VCaP (cell line): ENCODE data around the gene ATXN7L1.

ENCODE experiments used
- H3K27ac ChIP-seq: fragments of 450-650 bp; 2 replicates; pipeline ENCODE4 v1.5.1; 2017
- CTCF ChIP-seq: fragments of 450-650 bp; conservative IDR thresholded peaks from 2 replicates; pipeline ENCODE4 v1.5.1; 2017; ENCODE audit warnings: mild to moderate bottlenecking, moderate library complexity

Gene ATXN7L1

GRCh38 chr7:105752671-105753275 lies 123.6 kb downstream of the ATXN7L1 start:
- H3K27ac ChIP-seq: no peak overlapping the region
- no peak for TF ChIP-seq CTCF

- no peak overlapping the region for H3K27ac ChIP-seq
- TF ChIP-seq CTCF: no peak
Measured at GRCh38 chr7:105751054-105751453, 125.3 kb downstream of the ATXN7L1 start.

- H3K27ac ChIP-seq: no peak overlapping the region
- TF ChIP-seq CTCF: no peak; the same call in 1 of the 2 replicates
Measured at GRCh38 chr7:105748701-105749100, 127.7 kb downstream of the ATXN7L1 start.

- H3K27ac ChIP-seq: no peak overlapping the region
Measured at GRCh38 chr7:105745681-105746330, 130.6 kb downstream of the ATXN7L1 start.

GRCh38 chr7:105744258-105744657 lies 132.1 kb downstream of the ATXN7L1 start:
- no peak for TF ChIP-seq CTCF
- H3K27ac ChIP-seq: no peak overlapping the region

More at GRCh38 chr7:105745681-105746330, 130.6 kb downstream of the ATXN7L1 start:
- no peak for TF ChIP-seq CTCF

- H3K27ac ChIP-seq: no peak overlapping the region
- TF ChIP-seq CTCF: no peak
Measured at GRCh38 chr7:105743351-105744090, 132.9 kb downstream of the ATXN7L1 start.

GRCh38 chr7:105742787-105743186 lies 133.6 kb downstream of the ATXN7L1 start:
- TF ChIP-seq CTCF: no peak
- H3K27ac ChIP-seq: no peak overlapping the region
